GM19324 (cell line): ENCODE data around the gene ATP2B2.

ENCODE experiments used
- ATAC-seq: cut with Tn5 transposase; IDR thresholded peaks from one replicate; pipeline ENCODE4 v1.9.1; 2021; ENCODE audit warnings: mild to moderate bottlenecking, moderate library complexity; ENCODE audit not compliant: unreplicated experiment, low FRiP score

The ATP2B2 gene

DNA sequence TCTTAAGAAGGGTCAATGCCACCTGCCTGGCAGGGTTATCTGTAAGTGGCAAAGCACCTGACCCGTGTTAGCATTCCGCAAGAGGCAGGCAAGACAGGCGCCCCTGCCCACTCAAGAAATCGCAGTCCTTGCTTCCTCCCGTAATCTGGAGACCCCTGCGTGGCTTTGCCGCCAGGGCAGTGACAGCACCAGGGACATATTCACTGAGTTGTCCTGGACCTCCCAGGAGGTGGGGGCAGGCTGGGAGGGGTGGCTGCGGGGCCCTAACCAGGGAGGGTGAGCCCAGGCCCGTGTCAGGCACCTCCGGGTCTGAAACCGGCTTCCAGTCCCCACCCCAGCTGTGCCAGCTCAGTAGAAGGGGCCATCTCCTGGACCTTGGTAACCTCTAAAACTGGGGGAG is 168.6 kb downstream of the ATP2B2 start:
- ATAC-seq: no peak

DNA sequence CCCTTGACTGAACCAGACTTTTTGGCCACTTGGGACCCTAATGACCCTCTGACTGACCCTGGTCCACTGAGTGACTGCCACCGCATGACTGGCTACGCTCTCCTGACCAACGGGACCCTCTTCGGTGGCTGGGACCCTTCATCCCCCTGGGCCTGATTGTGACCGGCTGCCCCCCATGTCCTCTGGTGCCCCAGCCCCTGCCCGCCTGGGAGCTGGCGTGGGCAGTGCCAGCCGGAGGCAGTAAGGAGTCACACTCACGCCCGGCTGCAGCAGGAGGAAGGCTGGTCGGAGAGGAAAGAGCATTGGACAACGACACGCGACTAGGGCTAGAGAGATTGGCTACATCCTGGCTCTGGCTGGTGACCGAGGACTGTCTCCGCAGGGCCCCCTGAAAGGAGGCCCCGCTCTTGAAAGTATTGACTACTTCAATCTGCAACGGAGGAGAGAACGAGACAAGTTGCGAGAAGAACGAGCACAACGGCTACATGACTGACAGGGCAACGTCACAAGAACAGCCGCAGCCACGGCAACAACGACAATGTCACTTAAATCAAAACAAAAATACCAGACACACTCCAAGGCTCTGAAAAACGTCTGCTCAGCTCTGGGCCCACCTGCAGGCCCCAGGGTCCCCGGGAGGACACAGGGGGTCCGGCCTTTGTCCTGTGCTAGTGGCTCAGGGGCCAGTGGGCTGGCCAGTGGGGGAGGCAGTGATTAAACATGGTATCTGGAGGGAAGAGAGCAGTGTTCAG is 169.3 kb downstream of the ATP2B2 start:
- no peak for ATAC-seq

DNA sequence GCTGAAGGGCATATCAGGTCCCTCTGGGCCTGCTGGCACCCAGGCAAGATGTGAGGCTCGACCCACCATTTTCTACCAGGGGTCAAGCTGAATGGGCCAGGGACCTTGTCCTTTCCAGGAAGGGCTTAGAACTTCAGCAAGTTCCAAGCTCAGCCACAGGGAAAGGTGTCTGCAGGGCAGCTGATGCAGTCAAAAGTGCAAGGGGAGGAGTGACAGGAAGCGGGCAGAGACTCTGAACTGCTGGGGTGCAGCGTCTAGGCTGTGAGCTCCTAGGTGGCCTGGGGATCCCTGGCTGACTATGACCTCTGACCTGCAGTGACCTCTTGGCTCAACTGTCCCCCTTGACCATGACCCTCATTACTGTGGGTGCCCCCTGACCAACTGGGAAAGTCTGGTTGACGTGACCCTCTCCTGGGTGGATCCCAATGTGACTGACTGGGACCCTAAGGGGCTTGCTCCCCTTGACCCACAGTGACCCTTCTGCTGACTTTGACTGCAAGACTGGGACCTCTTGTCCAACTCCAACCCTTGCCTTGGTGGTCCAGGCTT is 170.1 kb downstream of the ATP2B2 start:
- no peak for ATAC-seq

DNA sequence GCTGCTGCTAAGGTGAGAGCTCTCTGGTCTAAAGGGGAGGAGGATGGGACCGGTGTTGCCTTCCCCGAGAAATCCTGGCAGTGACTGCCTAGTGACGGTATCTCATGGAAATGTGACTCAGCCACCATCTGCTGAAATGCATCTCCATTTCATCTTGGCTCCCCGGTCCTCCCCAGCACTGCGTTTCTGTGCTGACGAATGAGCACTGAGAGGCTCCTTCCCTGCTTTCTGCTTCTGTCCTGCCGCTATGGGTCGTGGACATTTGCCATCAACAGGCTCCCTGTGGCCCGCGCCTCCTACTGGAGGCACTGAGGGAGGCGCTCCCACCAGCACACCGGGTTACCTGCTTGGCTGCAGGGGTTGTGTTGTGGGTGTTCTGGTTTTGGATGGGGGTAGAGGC is 170.9 kb downstream of the ATP2B2 start:
- no peak for ATAC-seq

- ATAC-seq: no peak
Observed at GRCh38 chr3:10334042-10334441, 171.3 kb downstream of the ATP2B2 start.

DNA sequence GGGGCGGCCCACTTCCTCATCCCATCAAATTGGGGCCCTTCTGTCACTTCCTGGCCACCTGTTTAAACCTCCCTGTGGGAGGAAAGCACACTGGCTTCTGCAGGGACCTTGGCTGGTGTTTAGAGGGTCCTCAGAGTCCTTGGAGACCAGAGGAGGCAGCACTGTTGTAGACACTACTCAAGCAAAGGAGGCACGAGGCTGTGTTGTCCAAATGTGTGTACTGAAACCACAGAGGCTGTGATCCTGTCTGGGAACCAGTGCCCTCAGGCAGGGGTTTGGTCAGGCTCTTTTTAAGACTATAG is 172.1 kb downstream of the ATP2B2 start:
- ATAC-seq: no peak

DNA sequence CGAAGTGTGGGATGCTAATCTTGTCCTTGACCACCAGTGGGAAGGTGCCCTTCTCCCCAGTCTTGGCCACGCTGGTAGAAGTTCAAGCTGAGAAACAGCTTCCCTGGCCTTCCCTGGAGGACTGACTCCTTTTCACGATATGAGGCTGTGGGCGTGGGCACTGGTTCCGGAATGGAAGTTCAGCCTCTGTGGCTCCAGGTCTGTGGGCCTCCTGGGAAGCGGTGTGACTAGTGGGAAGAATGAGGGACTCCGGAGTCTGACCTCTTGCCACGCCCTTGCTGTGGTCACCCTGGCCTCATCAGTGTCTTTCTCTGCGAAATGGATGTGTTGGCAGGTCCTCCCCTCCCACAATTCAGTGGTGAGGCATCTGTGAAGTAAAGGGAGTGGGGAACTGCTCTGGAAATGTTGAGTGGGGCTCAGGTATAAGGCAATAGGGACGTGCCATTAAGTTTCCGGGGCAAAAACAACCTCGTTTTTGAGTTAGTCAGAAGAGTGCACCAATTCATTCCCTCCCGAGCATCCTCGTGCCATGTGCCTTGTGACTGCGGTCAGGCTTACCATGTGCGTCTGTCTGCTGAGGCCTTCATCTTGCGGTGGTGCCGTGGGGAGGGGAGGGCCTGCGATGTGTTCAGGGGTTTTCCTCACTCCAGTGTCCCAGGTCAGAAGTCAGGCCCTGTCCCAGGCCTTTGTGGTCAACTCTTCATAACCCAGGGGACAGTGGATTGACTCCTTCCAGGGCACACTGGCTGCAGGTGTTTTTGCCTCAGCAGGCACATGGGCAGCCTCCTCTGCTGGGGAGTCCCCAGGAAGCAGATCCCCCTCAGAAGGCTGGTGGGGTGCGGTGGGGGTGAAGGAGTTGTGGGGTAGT is 172.7 kb downstream of the ATP2B2 start:
- ATAC-seq: no peak

DNA sequence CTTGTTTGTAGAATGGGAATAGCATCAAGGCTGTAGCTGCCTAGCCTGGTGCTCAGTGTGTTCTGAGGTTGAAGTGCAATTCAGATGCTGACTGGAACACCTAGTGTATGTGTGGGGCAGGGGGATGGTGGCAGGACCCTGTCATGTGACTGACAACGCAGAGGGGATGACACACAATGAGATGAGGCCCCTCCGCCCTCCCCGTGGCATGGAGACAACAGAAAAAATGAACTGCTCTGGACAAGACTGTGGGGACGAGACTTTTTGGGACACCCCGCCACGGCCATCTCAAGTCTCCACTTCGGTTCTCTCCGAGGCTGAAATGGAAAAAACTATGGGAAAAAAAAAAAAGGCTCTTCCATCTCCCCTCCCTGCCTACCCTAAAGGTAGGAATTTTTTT is 174.1 kb downstream of the ATP2B2 start:
- ATAC-seq: no peak

DNA sequence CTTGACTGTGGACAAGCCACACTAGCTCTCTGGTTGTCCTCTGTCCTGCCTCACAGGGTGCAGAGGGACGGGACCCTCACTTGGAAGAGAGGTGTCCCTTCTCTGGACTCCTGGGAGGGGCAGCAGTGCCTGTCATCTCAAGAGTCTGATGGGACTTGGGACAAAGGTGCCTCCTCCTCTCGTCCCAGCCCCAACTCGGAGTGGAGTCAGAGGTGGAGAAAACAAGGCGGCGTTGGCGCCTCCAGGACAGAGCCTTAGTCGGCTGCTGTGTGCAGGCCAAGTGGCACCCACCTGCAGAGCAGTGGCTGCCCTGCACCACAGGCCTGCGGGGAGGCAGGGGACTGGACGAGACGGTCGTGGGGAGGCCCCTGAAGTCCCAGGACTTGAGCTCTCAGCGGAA is 175.1 kb downstream of the ATP2B2 start:
- ATAC-seq: no peak

- ATAC-seq: no peak
Observed at GRCh38 chr3:10329495-10330015, 175.8 kb downstream of the ATP2B2 start.

DNA sequence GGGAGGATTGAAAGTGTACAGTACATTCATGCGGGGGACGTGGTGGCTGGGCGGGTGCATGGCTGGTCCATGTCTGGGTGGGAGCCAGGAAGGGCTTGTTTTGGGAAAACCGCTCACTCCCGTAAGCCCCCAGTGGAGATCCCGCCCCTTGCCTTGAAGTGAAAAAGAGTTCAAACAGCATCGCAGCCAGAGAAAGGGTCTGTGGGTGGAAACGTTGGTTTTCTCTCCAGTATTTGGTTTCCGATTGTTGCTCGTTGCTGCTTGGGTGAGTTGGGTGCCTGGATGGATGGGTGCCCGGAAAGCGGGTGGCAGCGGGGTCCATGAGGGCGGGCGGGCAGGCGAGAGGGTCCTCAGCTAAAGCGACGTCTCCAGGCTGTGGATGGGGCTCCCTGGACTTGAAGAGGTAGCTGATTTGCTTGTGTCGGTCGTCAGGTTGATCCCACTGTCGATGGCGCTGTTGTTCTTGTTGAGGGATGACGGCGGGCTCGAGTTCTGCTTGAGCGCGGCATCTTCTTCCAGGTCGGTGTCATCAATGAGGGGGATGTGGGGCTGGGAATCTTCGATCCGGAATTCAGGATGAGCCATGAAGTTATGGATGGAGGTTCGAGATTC is 176.8 kb downstream of the ATP2B2 start:
- no peak for ATAC-seq

DNA sequence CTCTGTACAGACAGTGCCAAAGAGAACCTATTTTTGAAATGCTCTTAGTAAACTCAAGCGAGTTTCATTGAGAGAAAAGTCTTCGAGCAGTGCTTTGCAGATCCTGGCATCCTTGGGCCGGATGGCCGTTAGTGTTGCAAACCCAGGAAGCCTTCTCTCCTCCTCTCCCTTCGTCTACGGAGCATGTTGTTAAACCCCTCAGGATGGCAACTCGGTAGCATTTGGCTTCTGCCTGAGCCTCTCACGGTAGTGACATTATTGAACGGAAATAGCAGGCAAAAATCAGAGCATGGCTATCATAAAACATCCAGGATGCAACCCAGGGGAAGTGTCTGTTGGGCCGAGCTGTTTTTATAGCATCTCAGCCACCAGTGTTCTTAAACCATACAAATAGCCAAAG is 177.8 kb downstream of the ATP2B2 start:
- no peak for ATAC-seq

- ATAC-seq: no peak
Observed at GRCh38 chr3:10322352-10322710, 183.1 kb downstream of the ATP2B2 start.

GRCh38 chr3:10321630-10322351 is 183.6 kb downstream of the ATP2B2 start:
- ATAC-seq: no peak

- no peak for ATAC-seq
Observed at GRCh38 chr3:10320320-10320677, 185.1 kb downstream of the ATP2B2 start.

- ATAC-seq: no peak
Observed at GRCh38 chr3:10319804-10320203, 185.6 kb downstream of the ATP2B2 start.

- no peak for ATAC-seq
Observed at GRCh38 chr3:10319251-10319650, 186.1 kb downstream of the ATP2B2 start.

GRCh38 chr3:10317961-10318350 is 187.4 kb downstream of the ATP2B2 start:
- ATAC-seq: no peak

GRCh38 chr3:10317311-10317960 is 187.9 kb downstream of the ATP2B2 start:
- ATAC-seq: no peak

DNA sequence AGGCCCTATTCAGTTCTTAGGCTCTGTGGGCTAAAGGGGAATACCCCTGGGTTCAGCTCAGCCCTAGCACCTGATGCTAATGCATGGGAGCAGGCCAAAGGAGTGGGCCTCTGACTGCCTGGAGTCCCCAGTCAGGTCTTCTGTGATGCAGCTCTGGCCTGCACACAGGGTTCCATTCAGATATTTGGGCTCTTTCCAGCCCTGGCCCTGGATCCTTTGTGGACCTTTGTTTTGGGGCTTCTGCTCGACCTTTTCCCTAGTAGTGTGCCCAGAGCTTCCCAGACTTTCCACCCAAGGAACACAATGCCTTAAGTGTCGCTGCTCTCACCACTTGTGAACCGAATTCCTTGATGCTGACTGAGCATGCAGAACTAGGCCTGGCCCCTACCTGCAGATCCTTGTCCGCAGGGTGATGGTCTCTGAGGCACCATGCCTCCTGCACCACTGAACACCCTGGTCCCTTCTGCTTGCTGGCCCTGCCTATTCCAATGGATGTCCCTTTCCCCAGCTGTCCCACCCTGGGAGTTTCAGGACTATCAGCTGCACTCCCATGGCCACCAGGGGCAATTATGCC is 189.5 kb downstream of the ATP2B2 start:
- no peak for ATAC-seq
